Astrocyte of the spinal cord (primary cell): ENCODE results near the gene PRKG1.

Experiments
- DNase-seq: peaks from one replicate; pipeline ENCODE4 v3.0.0; 2011; ENCODE audit warnings: low read depth, low spot score
- H3K4me3 ChIP-seq: 2 replicates; pipeline ENCODE4 v1.5.1; 2011; ENCODE audit warnings: low read depth, mild to moderate bottlenecking, low read length, moderate library complexity
- CTCF ChIP-seq: IDR thresholded peaks from 2 replicates; pipeline ENCODE4 v1.5.1; 2012; ENCODE audit warnings: low read depth, mild to moderate bottlenecking, low read length, inconsistent platforms
- in situ Hi-C: cut with HindIII; loops from 2 replicates; pipeline ENCODE4 v1.10.0; 2017; ENCODE audit warnings: low sequenced_read_pairs

PRKG1 gene

GRCh38 chr10:51961401-51961800, 887.1 kb downstream of the PRKG1 start:
- TF ChIP-seq CTCF, result no peak
- in situ Hi-C loops, result no loop called here
- H3K4me3 ChIP-seq, result no peak overlapping the region
- DNase-seq, result no peak

GRCh38 chr10:51964630-51965029, 890.3 kb downstream of the PRKG1 start:
- no peak for TF ChIP-seq CTCF
- H3K4me3 ChIP-seq, result no peak overlapping the region
- DNase-seq, result no peak
- in situ Hi-C loops, result no loop called here

GRCh38 chr10:51965451-51965850, 891.2 kb downstream of the PRKG1 start:
- no peak for TF ChIP-seq CTCF
- DNase-seq, result no peak
- no peak overlapping the region for H3K4me3 ChIP-seq
- in situ Hi-C loops, result no loop called here

GRCh38 chr10:51972733-51973346, 898.6 kb downstream of the PRKG1 start:
- TF ChIP-seq CTCF, result no peak
- DNase-seq, result no peak
- H3K4me3 ChIP-seq, result no peak overlapping the region
- in situ Hi-C loops, result no loop called here

- TF ChIP-seq CTCF, result no peak
- no peak for DNase-seq
- H3K4me3 ChIP-seq, result no peak overlapping the region
- in situ Hi-C loops, result no loop called here
These were observed 906.5 kb downstream of the PRKG1 start for GRCh38 chr10:51980752-51981151.

- H3K4me3 ChIP-seq, result no peak overlapping the region
- DNase-seq, result no peak
- in situ Hi-C loops, result no loop called here
- TF ChIP-seq CTCF, result no peak
These were observed 907.4 kb downstream of the PRKG1 start for GRCh38 chr10:51981731-51982130.

- TF ChIP-seq CTCF, result no peak
- in situ Hi-C loops, result no loop called here
- H3K4me3 ChIP-seq, result no peak overlapping the region
- DNase-seq, result no peak
These were observed 909.2 kb downstream of the PRKG1 start for GRCh38 chr10:51983481-51983880.
